ENCODE results near the gene MARCHF9.

The MARCHF9 gene

GRCh38 chr12:57806677-57807076, 51.8 kb downstream of the MARCHF9 start:
- no peak for DNase-seq (ENCODE audit: low read depth)
- TF ChIP-seq CTCF (IDR thresholded peaks at IDR 0.05; ENCODE audit: low read depth, low read length) (no peak), MAX (IDR thresholded peaks at IDR 0.05; ENCODE audit: low read depth, low read length) (no peak), POLR2A (IDR thresholded peaks at IDR 0.05; ENCODE audit: extremely low read depth, insufficient read length) (no peak), MYC (IDR thresholded peaks at IDR 0.05; ENCODE audit: low read depth, low read length) (no peak)

GRCh38 chr12:57807285-57807684, 52.4 kb downstream of the MARCHF9 start:
- no peak for DNase-seq (ENCODE audit: low read depth)
- TF ChIP-seq CTCF (IDR thresholded peaks at IDR 0.05; ENCODE audit: low read depth, low read length): no peak
- TF ChIP-seq POLR2A (IDR thresholded peaks at IDR 0.05; ENCODE audit: extremely low read depth, insufficient read length): no peak
- TF ChIP-seq MYC (IDR thresholded peaks at IDR 0.05; ENCODE audit: low read depth, low read length): no peak
- TF ChIP-seq MAX (IDR thresholded peaks at IDR 0.05; ENCODE audit: low read depth, low read length): no peak
- no peak overlapping the region for H3K4me3 ChIP-seq (ENCODE audit: low read depth, low read length)

More at GRCh38 chr12:57806677-57807076, 51.8 kb downstream of the MARCHF9 start:
- no peak overlapping the region for H3K4me3 ChIP-seq (ENCODE audit: low read depth, low read length)

GRCh38 chr12:57808351-57808750, 53.4 kb downstream of the MARCHF9 start:
- no peak overlapping the region for H3K4me3 ChIP-seq (ENCODE audit: low read depth, low read length)
- DNase-seq (ENCODE audit: low read depth): no peak
- TF ChIP-seq MAX (IDR thresholded peaks at IDR 0.05; ENCODE audit: low read depth, low read length) (no peak), CTCF (IDR thresholded peaks at IDR 0.05; ENCODE audit: low read depth, low read length) (no peak), MYC (IDR thresholded peaks at IDR 0.05; ENCODE audit: low read depth, low read length) (no peak), POLR2A (IDR thresholded peaks at IDR 0.05; ENCODE audit: extremely low read depth, insufficient read length) (no peak)

GRCh38 chr12:57809425-57809824, 54.5 kb downstream of the MARCHF9 start:
- DNase-seq (ENCODE audit: low read depth): no peak
- TF ChIP-seq MYC (IDR thresholded peaks at IDR 0.05; ENCODE audit: low read depth, low read length) (no peak), POLR2A (IDR thresholded peaks at IDR 0.05; ENCODE audit: extremely low read depth, insufficient read length) (no peak), CTCF (IDR thresholded peaks at IDR 0.05; ENCODE audit: low read depth, low read length) (no peak), MAX (IDR thresholded peaks at IDR 0.05; ENCODE audit: low read depth, low read length) (no peak)
- H3K4me3 ChIP-seq (ENCODE audit: low read depth, low read length): no peak overlapping the region

All from NB4 (cell line).